Activated T-helper 2 cell treated with anti-CD3 and anti-CD28 coated beads, Interferon-gamma antibody, Interleukin-2, Interleukin-4, amounts not matched to agents 10 μg/mL and 5 μg/mL and 100 μg/mL, durations not matched to agents 14 hours and 24 hours and 36 hours (primary cell): ENCODE results near the gene SV2B. TPM values are rescaled to one million over a fixed set of nuclear protein-coding genes. Genes with fewer than 3 reads are reported as not detected.

Experiments
- DNase-seq: peaks from one replicate; pipeline ENCODE4 v3.0.0; 2021; ENCODE audit warnings: low spot score
- H3K27ac Mint-ChIP-seq: one replicate; pipeline ENCODE4 v1.8.0; 2021; ENCODE audit warnings: mixed read lengths
- H3K27me3 Mint-ChIP-seq: one replicate; pipeline ENCODE4 v1.8.0; 2021; ENCODE audit warnings: low read depth, mixed read lengths
- H3K36me3 Mint-ChIP-seq: one replicate; pipeline ENCODE4 v1.8.0; 2021; ENCODE audit warnings: low read depth, mixed read lengths
- H3K4me1 Mint-ChIP-seq: one replicate; pipeline ENCODE4 v1.8.0; 2021; ENCODE audit warnings: low read depth, mixed read lengths
- H3K4me3 Mint-ChIP-seq: one replicate; pipeline ENCODE4 v1.8.0; 2021; ENCODE audit warnings: low read depth, mild to moderate bottlenecking, moderate library complexity, mixed read lengths
- H3K9me3 Mint-ChIP-seq: one replicate; pipeline ENCODE4 v1.8.0; 2021; ENCODE audit warnings: mixed read lengths
- intact Hi-C: fragments of 100-400 bp; cut with micrococcal nuclease; formaldehyde crosslinking; loops from one replicate; pipeline ENCODE4 v1.15.1; 2023
- total RNA-seq: library from RNA; stranded (reverse); gene quantifications from 2 replicates; pipeline ENCODE4 v1.2.3, GENCODE V29; 2022

The SV2B gene
- total RNA-seq, 1 donor from 2014 or later = 0.02 TPM

GRCh38 chr15:91238644-91239425 lies 138.8 kb downstream of the SV2B start:
- H3K27me3 Mint-ChIP-seq = peaks cover 15% of the 10 kb centered on the region
- DNase-seq = no peak
- H3K27ac Mint-ChIP-seq = no peak overlapping the region
- no peak overlapping the region for H3K4me3 Mint-ChIP-seq
- no peaks in the 10 kb centered on the region for H3K9me3 Mint-ChIP-seq
- intact Hi-C loops = no loop called here
- no peaks in the 10 kb centered on the region for H3K36me3 Mint-ChIP-seq
- no peaks in the 10 kb centered on the region for H3K4me1 Mint-ChIP-seq

GRCh38 chr15:91243826-91244225 lies 143.8 kb downstream of the SV2B start:
- Mint-ChIP-seq H3K27ac (no peak overlapping the region), H3K27me3 (peaks cover 11% of the 10 kb centered on the region), H3K9me3 (no peaks in the 10 kb centered on the region), H3K4me3 (no peak overlapping the region), H3K4me1 (no peaks in the 10 kb centered on the region), H3K36me3 (no peaks in the 10 kb centered on the region)
- intact Hi-C loops = no loop called here
- DNase-seq = no peak

GRCh38 chr15:91244919-91245318 lies 144.9 kb downstream of the SV2B start:
- no peaks in the 10 kb centered on the region for H3K4me1 Mint-ChIP-seq
- no peaks in the 10 kb centered on the region for H3K9me3 Mint-ChIP-seq
- H3K27me3 Mint-ChIP-seq = peaks cover 17% of the 10 kb centered on the region
- intact Hi-C loops = no loop called here
- H3K36me3 Mint-ChIP-seq = no peaks in the 10 kb centered on the region
- no peak overlapping the region for H3K27ac Mint-ChIP-seq
- H3K4me3 Mint-ChIP-seq = no peak overlapping the region
- no peak for DNase-seq

GRCh38 chr15:91246998-91247397 lies 146.9 kb downstream of the SV2B start:
- intact Hi-C loops = no loop called here
- no peaks in the 10 kb centered on the region for H3K9me3 Mint-ChIP-seq

GRCh38 chr15:91249591-91249990 lies 149.5 kb downstream of the SV2B start:
- DNase-seq = no peak
- no peak overlapping the region for H3K27ac Mint-ChIP-seq
- no peaks in the 10 kb centered on the region for H3K4me1 Mint-ChIP-seq
- intact Hi-C loops = no loop called here
- no peaks in the 10 kb centered on the region for H3K9me3 Mint-ChIP-seq
- no peaks in the 10 kb centered on the region for H3K36me3 Mint-ChIP-seq
- H3K4me3 Mint-ChIP-seq = no peak overlapping the region
- peaks cover 16% of the 10 kb centered on the region for H3K27me3 Mint-ChIP-seq

More at GRCh38 chr15:91246998-91247397, 146.9 kb downstream of the SV2B start:
- Mint-ChIP-seq H3K4me1 (no peaks in the 10 kb centered on the region), H3K4me3 (no peak overlapping the region), H3K27me3 (peaks cover 21% of the 10 kb centered on the region), H3K27ac (no peak overlapping the region), H3K36me3 (no peaks in the 10 kb centered on the region)
- no peak for DNase-seq

- Mint-ChIP-seq H3K4me1 (no peaks in the 10 kb centered on the region), H3K27ac (no peak overlapping the region), H3K9me3 (no peaks in the 10 kb centered on the region), H3K4me3 (no peak overlapping the region), H3K36me3 (no peaks in the 10 kb centered on the region), H3K27me3 (peaks cover 16% of the 10 kb centered on the region)
- DNase-seq = no peak
- intact Hi-C loops = no loop called here
These were observed 152.3 kb downstream of the SV2B start for GRCh38 chr15:91252322-91252721.

- Mint-ChIP-seq H3K27ac (no peak overlapping the region), H3K4me1 (no peaks in the 10 kb centered on the region), H3K27me3 (peaks cover 16% of the 10 kb centered on the region), H3K36me3 (no peaks in the 10 kb centered on the region), H3K9me3 (no peaks in the 10 kb centered on the region), H3K4me3 (no peak overlapping the region)
- no peak for DNase-seq
- intact Hi-C loops = no loop called here
These were observed 152.7 kb downstream of the SV2B start for GRCh38 chr15:91252756-91253155.

GRCh38 chr15:91253605-91254004 lies 153.5 kb downstream of the SV2B start:
- no peak for DNase-seq
- no peaks in the 10 kb centered on the region for H3K9me3 Mint-ChIP-seq
- H3K4me1 Mint-ChIP-seq = peaks cover 1% of the 10 kb centered on the region
- intact Hi-C loops = no loop called here
- H3K27me3 Mint-ChIP-seq = peaks cover 16% of the 10 kb centered on the region
- no peak overlapping the region for H3K4me3 Mint-ChIP-seq
- H3K27ac Mint-ChIP-seq = no peak overlapping the region
- no peaks in the 10 kb centered on the region for H3K36me3 Mint-ChIP-seq

GRCh38 chr15:91254766-91255165 lies 154.7 kb downstream of the SV2B start:
- no peak overlapping the region for H3K27ac Mint-ChIP-seq
- H3K4me1 Mint-ChIP-seq = peaks cover 1% of the 10 kb centered on the region
- DNase-seq = no peak
- peaks cover 9% of the 10 kb centered on the region for H3K27me3 Mint-ChIP-seq
- H3K9me3 Mint-ChIP-seq = no peaks in the 10 kb centered on the region
- H3K36me3 Mint-ChIP-seq = no peaks in the 10 kb centered on the region
- intact Hi-C loops = no loop called here
- H3K4me3 Mint-ChIP-seq = no peak overlapping the region

- peaks cover 1% of the 10 kb centered on the region for H3K4me1 Mint-ChIP-seq
- H3K36me3 Mint-ChIP-seq = no peaks in the 10 kb centered on the region
- H3K9me3 Mint-ChIP-seq = no peaks in the 10 kb centered on the region
- H3K27ac Mint-ChIP-seq = no peak overlapping the region
- intact Hi-C loops = no loop called here
- DNase-seq = no peak
- H3K4me3 Mint-ChIP-seq = no peak overlapping the region
- H3K27me3 Mint-ChIP-seq = peaks cover 7% of the 10 kb centered on the region
These were observed 155.7 kb downstream of the SV2B start for GRCh38 chr15:91255670-91256192.

- no peak overlapping the region for H3K4me3 Mint-ChIP-seq
- intact Hi-C loops = no loop called here
- no peaks in the 10 kb centered on the region for H3K36me3 Mint-ChIP-seq
- no peak overlapping the region for H3K27ac Mint-ChIP-seq
- peaks cover 4% of the 10 kb centered on the region for H3K27me3 Mint-ChIP-seq
- DNase-seq = no peak
- H3K9me3 Mint-ChIP-seq = no peaks in the 10 kb centered on the region
- H3K4me1 Mint-ChIP-seq = peaks cover 1% of the 10 kb centered on the region
These were observed 157.8 kb downstream of the SV2B start for GRCh38 chr15:91257746-91258414.

GRCh38 chr15:91258415-91258759 lies 158.3 kb downstream of the SV2B start:
- Mint-ChIP-seq H3K27ac (no peak overlapping the region), H3K9me3 (no peaks in the 10 kb centered on the region), H3K36me3 (no peaks in the 10 kb centered on the region), H3K4me1 (peaks cover 1% of the 10 kb centered on the region), H3K4me3 (no peak overlapping the region), H3K27me3 (peaks cover 4% of the 10 kb centered on the region)
- intact Hi-C loops = no loop called here
- DNase-seq = no peak

- Mint-ChIP-seq H3K27me3 (peaks cover 4% of the 10 kb centered on the region), H3K4me3 (no peak overlapping the region), H3K27ac (no peak overlapping the region), H3K4me1 (peaks cover 1% of the 10 kb centered on the region), H3K36me3 (no peaks in the 10 kb centered on the region), H3K9me3 (no peaks in the 10 kb centered on the region)
- no peak for DNase-seq
- intact Hi-C loops = no loop called here
These were observed 159.0 kb downstream of the SV2B start for GRCh38 chr15:91259077-91259476.
